Stimulated activated naive B cell treated with anti-CD40 and anti-IgM and Interleukin-4, amounts not matched to agents 10 μg/mL and 1 μg/mL and 100 μg/mL, for 72 hours (primary cell): ENCODE measurements around the gene RRAD.

Source experiments
- ATAC-seq, 2 donors: fragments of 150-1000 bp; cut with Tn5 transposase; replicated peaks; 2 replicates each; pipeline ENCODE4 v1.10.0; 2021; ENCODE audit warnings: moderate library complexity in 1 of 2
- DNase-seq: peaks from one replicate; pipeline ENCODE4 v3.0.0; 2021
- H3K27ac Mint-ChIP-seq: one replicate; pipeline ENCODE4 v1.8.0; 2022; ENCODE audit warnings: mild to moderate bottlenecking, mixed read lengths
- H3K27me3 Mint-ChIP-seq, 2 donors: one replicate each; pipeline ENCODE4 v1.8.0; 2022; ENCODE audit warnings: mixed read lengths in 2 of 2
- H3K36me3 Mint-ChIP-seq, 2 donors: one replicate each; pipeline ENCODE4 v1.8.0; 2022; ENCODE audit warnings: mixed read lengths in 2 of 2, mild to moderate bottlenecking in 1 of 2
- H3K4me1 Mint-ChIP-seq, 2 donors: one replicate each; pipeline ENCODE4 v1.8.0; 2022; ENCODE audit warnings: mixed read lengths in 2 of 2, mild to moderate bottlenecking in 1 of 2
- H3K4me3 Mint-ChIP-seq, 2 donors: one replicate each; pipeline ENCODE4 v1.8.0; 2022; ENCODE audit warnings: mild to moderate bottlenecking in 2 of 2, mixed read lengths in 2 of 2, moderate library complexity in 1 of 2
- H3K9me3 Mint-ChIP-seq, 2 donors: one replicate each; pipeline ENCODE4 v1.8.0; 2022; ENCODE audit warnings: mixed read lengths in 2 of 2, mild to moderate bottlenecking in 1 of 2

The RRAD gene

GRCh38 chr16:66888647-66889615, 36.4 kb downstream of the RRAD start:
- Mint-ChIP-seq H3K36me3 (peaks cover 26 to 50% of the 10 kb centered on the region in 2 donors), H3K27me3 (no peaks in the 10 kb centered on the region), H3K27ac (no peak overlapping the region), H3K4me3 (no peak overlapping the region), H3K9me3 (no peaks in the 10 kb centered on the region), H3K4me1 (peaks cover 0 to 23% of the 10 kb centered on the region in 2 donors)
- DNase-seq: no peak
- no peak for ATAC-seq

- Mint-ChIP-seq H3K27ac (no peak overlapping the region), H3K4me1 (peaks cover 2 to 27% of the 10 kb centered on the region in 2 donors), H3K27me3 (no peaks in the 10 kb centered on the region), H3K4me3 (no peak overlapping the region), H3K36me3 (peaks cover 26 to 43% of the 10 kb centered on the region in 2 donors), H3K9me3 (no peaks in the 10 kb centered on the region)
- DNase-seq (no peak), ATAC-seq (no peak)
These were observed 38.4 kb downstream of the RRAD start for GRCh38 chr16:66886914-66887313.

- H3K4me3 Mint-ChIP-seq: no peak overlapping the region
- no peaks in the 10 kb centered on the region for H3K27me3 Mint-ChIP-seq
- peaks cover 26 to 41% of the 10 kb centered on the region in 2 donors for H3K36me3 Mint-ChIP-seq
- no peak overlapping the region for H3K27ac Mint-ChIP-seq
- H3K4me1 Mint-ChIP-seq: peaks cover 2 to 31% of the 10 kb centered on the region in 2 donors
- DNase-seq (no peak), ATAC-seq (no peak)
- no peaks in the 10 kb centered on the region for H3K9me3 Mint-ChIP-seq
These were observed 39.0 kb downstream of the RRAD start for GRCh38 chr16:66886321-66886720.

GRCh38 chr16:66885491-66885890, 39.8 kb downstream of the RRAD start:
- Mint-ChIP-seq H3K9me3 (no peaks in the 10 kb centered on the region), H3K27me3 (no peaks in the 10 kb centered on the region), H3K4me1 (peaks cover 2 to 33% of the 10 kb centered on the region in 2 donors), H3K36me3 (peaks cover 26 to 37% of the 10 kb centered on the region in 2 donors), H3K27ac (no peak overlapping the region), H3K4me3 (no peak overlapping the region)
- DNase-seq: no peak
- ATAC-seq: no peak

GRCh38 chr16:66882702-66883101, 42.6 kb downstream of the RRAD start:
- Mint-ChIP-seq H3K27me3 (no peaks in the 10 kb centered on the region), H3K9me3 (no peaks in the 10 kb centered on the region), H3K27ac (no peak overlapping the region), H3K4me1 (peaks cover 19 to 50% of the 10 kb centered on the region in 2 donors), H3K4me3 (no peak overlapping the region), H3K36me3 (peaks cover 18 to 29% of the 10 kb centered on the region in 2 donors)
- ATAC-seq (no peak), DNase-seq (no peak)

GRCh38 chr16:66881964-66882508, 43.3 kb downstream of the RRAD start:
- DNase-seq (no peak), ATAC-seq (no peak)
- Mint-ChIP-seq H3K9me3 (no peaks in the 10 kb centered on the region), H3K36me3 (peaks cover 17 to 25% of the 10 kb centered on the region in 2 donors), H3K4me3 (no peak overlapping the region), H3K4me1 (peaks cover 19 to 45% of the 10 kb centered on the region in 2 donors), H3K27me3 (no peaks in the 10 kb centered on the region), H3K27ac (no peak overlapping the region)

GRCh38 chr16:66881560-66881959, 43.8 kb downstream of the RRAD start:
- Mint-ChIP-seq H3K4me1 (peaks cover 19 to 41% of the 10 kb centered on the region in 2 donors), H3K9me3 (no peaks in the 10 kb centered on the region), H3K27ac (peak overlapping the region; percentile 9), H3K36me3 (peaks cover 12 to 21% of the 10 kb centered on the region in 2 donors), H3K27me3 (no peaks in the 10 kb centered on the region), H3K4me3 (peak overlapping the region; percentile 50 to 95)
- DNase-seq: no peak
- ATAC-seq: no peak

GRCh38 chr16:66881014-66881417, 44.3 kb downstream of the RRAD start:
- Mint-ChIP-seq H3K4me3 (peak overlapping the region; percentile 95 to 97), H3K36me3 (peaks cover 15 to 19% of the 10 kb centered on the region in 2 donors), H3K9me3 (peaks cover 3% of the 10 kb centered on the region in 2 donors), H3K4me1 (peaks cover 19 to 41% of the 10 kb centered on the region in 2 donors), H3K27me3 (no peaks in the 10 kb centered on the region), H3K27ac (no peak overlapping the region)
- DNase-seq (no peak), ATAC-seq (peak in 1 of 2 donors; percentile 11)

GRCh38 chr16:66880288-66881013, 44.9 kb downstream of the RRAD start, which contains the start of gene PDP2:
TSS of gene PDP2 (plus strand) at chr16:66880515. CDS start at chr16:66884285, 3,770 bp downstream.
- H3K27me3 Mint-ChIP-seq: no peaks in the 10 kb centered on the region
- H3K36me3 Mint-ChIP-seq: peaks cover 13 to 17% of the 10 kb centered on the region in 2 donors
- H3K27ac Mint-ChIP-seq: peak within 1 kb of the TSS; percentile 93
- H3K4me1 Mint-ChIP-seq: peaks cover 19 to 38% of the 10 kb centered on the region in 2 donors
- DNase-seq (peak; percentile 91), ATAC-seq (peak; percentile 94 to 95)
- H3K4me3 Mint-ChIP-seq: peak within 1 kb of the TSS; percentile 95 to 97
- peaks cover 3 to 4% of the 10 kb centered on the region in 2 donors for H3K9me3 Mint-ChIP-seq

GRCh38 chr16:66878067-66878466, 47.3 kb downstream of the RRAD start:
- Mint-ChIP-seq H3K4me1 (peaks cover 26 to 49% of the 10 kb centered on the region in 2 donors), H3K4me3 (peak overlapping the region; percentile 41), H3K27me3 (no peaks in the 10 kb centered on the region), H3K9me3 (peaks cover 3 to 8% of the 10 kb centered on the region in 2 donors), H3K36me3 (peaks cover 3 to 7% of the 10 kb centered on the region in 2 donors), H3K27ac (peak overlapping the region; percentile 37)
- DNase-seq: peak; percentile 65
- peak; percentile 51 to 53 for ATAC-seq

GRCh38 chr16:66874079-66874775, 51.1 kb downstream of the RRAD start:
- H3K36me3 Mint-ChIP-seq: peaks cover 3 to 5% of the 10 kb centered on the region in 2 donors
- H3K27ac Mint-ChIP-seq: peak overlapping the region; percentile 93
- peaks cover 3 to 8% of the 10 kb centered on the region in 2 donors for H3K9me3 Mint-ChIP-seq
- DNase-seq (no peak), ATAC-seq (no peak)
- peak overlapping the region in 1 of 2 donors; percentile 60 for H3K4me3 Mint-ChIP-seq
- H3K4me1 Mint-ChIP-seq: peaks cover 22 to 38% of the 10 kb centered on the region in 2 donors
- peaks cover 6 to 10% of the 10 kb centered on the region in 2 donors for H3K27me3 Mint-ChIP-seq

- Mint-ChIP-seq H3K4me1 (peaks cover 22 to 35% of the 10 kb centered on the region in 2 donors), H3K27me3 (peaks cover 6 to 10% of the 10 kb centered on the region in 2 donors), H3K4me3 (no peak overlapping the region), H3K27ac (peak overlapping the region; percentile 93), H3K36me3 (peaks cover 3 to 5% of the 10 kb centered on the region in 2 donors), H3K9me3 (peaks cover 3 to 8% of the 10 kb centered on the region in 2 donors)
- DNase-seq (no peak), ATAC-seq (no peak)
These were observed 51.7 kb downstream of the RRAD start for GRCh38 chr16:66873685-66874055.

GRCh38 chr16:66872943-66873684, 52.2 kb downstream of the RRAD start:
- H3K4me3 Mint-ChIP-seq: peak overlapping the region; percentile 81 to 82
- H3K9me3 Mint-ChIP-seq: peaks cover 3 to 8% of the 10 kb centered on the region in 2 donors
- H3K4me1 Mint-ChIP-seq: peaks cover 16 to 31% of the 10 kb centered on the region in 2 donors
- DNase-seq (peak; percentile 95), ATAC-seq (peak; percentile 88 to 92)
- H3K36me3 Mint-ChIP-seq: peaks cover 3 to 5% of the 10 kb centered on the region in 2 donors
- H3K27ac Mint-ChIP-seq: peak overlapping the region; percentile 0
- peaks cover 6 to 10% of the 10 kb centered on the region in 2 donors for H3K27me3 Mint-ChIP-seq
